H1 (cell line): ENCODE data around the gene NKG7.
"Not testable (repeated sequence)": the region's sequence is repeated elsewhere in the genome, so short reads cannot be mapped to it uniquely, and the experiment has no call there.

Experiments used
- TF ChIP-seq, protein P1 (sequence below), 3 experiments: IDR thresholded peaks; 1 replicate in 2 of 3; 2 replicates in 1 of 3; pipeline versions ENCODE4 v1.5.1 to v1.6.1; 2011; ENCODE audit warnings: low read length in 3 of 3, mild to moderate bottlenecking in 3 of 3, inconsistent platforms in 2 of 3, low read depth in 1 of 3, moderate library complexity in 1 of 3; ENCODE audit not compliant: insufficient read depth in 1 of 3; ENCODE audit errors: control extremely low read depth in 1 of 3
- TF ChIP-seq, protein P2 (sequence below): IDR thresholded peaks from 2 replicates; pipeline ENCODE4 v1.6.1; 2011; ENCODE audit warnings: low read depth, mild to moderate bottlenecking, low read length; ENCODE audit not compliant: insufficient read depth

DNA sequence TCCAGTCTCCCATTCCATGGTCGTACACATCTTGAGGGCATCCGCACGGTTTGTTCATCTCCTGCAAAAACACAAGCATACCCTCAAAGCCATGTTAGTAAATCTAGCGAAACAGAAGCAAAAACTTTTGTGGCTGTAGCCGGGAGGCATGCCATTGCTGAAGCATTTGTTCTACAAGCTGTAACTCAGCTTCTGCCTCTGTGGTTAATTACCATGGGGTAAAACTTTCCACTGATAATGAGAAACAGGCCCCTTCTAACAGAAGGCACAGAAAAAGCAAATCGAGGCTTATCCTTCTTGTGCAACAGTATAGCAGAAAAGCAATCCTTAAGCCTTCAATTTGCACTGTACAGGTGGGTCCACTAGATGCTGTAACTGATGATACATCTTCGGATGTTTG lies 27.5 kb upstream of the NKG7 start:
- TF ChIP-seq, protein P1, sequence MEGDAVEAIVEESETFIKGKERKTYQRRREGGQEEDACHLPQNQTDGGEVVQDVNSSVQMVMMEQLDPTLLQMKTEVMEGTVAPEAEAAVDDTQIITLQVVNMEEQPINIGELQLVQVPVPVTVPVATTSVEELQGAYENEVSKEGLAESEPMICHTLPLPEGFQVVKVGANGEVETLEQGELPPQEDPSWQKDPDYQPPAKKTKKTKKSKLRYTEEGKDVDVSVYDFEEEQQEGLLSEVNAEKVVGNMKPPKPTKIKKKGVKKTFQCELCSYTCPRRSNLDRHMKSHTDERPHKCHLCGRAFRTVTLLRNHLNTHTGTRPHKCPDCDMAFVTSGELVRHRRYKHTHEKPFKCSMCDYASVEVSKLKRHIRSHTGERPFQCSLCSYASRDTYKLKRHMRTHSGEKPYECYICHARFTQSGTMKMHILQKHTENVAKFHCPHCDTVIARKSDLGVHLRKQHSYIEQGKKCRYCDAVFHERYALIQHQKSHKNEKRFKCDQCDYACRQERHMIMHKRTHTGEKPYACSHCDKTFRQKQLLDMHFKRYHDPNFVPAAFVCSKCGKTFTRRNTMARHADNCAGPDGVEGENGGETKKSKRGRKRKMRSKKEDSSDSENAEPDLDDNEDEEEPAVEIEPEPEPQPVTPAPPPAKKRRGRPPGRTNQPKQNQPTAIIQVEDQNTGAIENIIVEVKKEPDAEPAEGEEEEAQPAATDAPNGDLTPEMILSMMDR (IDR thresholded peaks at IDR 0.05; ENCODE audit: control extremely low read depth in 1 of 3, insufficient read depth in 1 of 3, low read depth in 1 of 3, low read length in 3 of 3), result not testable (repeated sequence)
- TF ChIP-seq, protein P2, sequence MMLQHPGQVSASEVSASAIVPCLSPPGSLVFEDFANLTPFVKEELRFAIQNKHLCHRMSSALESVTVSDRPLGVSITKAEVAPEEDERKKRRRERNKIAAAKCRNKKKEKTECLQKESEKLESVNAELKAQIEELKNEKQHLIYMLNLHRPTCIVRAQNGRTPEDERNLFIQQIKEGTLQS, result not testable (repeated sequence)
